GM10266 (cell line): ENCODE results near the gene CFHR3.
A peak's percentile ranks its signal among the peaks of the same experiment; 100 is the strongest.

Experiments used
- DNase-seq: peaks from one replicate; pipeline ENCODE4 v3.0.0; 2012; ENCODE audit errors: extremely low spot score
- CTCF ChIP-seq: IDR thresholded peaks from 2 replicates; pipeline ENCODE4 v1.5.1; 2012; ENCODE audit warnings: mild to moderate bottlenecking, low read depth; ENCODE audit not compliant: control insufficient read depth, insufficient read depth; ENCODE audit errors: missing control alignments

Gene CFHR3

GRCh38 chr1:196827860-196828259 is 53.2 kb downstream of the CFHR3 start:
- TF ChIP-seq CTCF = peak; percentile 52
- peak; percentile 11 for DNase-seq
